CD4-positive, CD25-positive, alpha-beta regulatory T cell (primary cell): ENCODE data around the gene SPNS2. TPM values are rescaled to one million over a fixed set of nuclear protein-coding genes. Genes with fewer than 3 reads are reported as not detected.

Experiments
- ATAC-seq, 2 donors: fragments of 150-1000 bp; cut with Tn5 transposase; one replicate each; pipeline ENCODE4 v1.10.0; 2021; ENCODE audit warnings: low read depth in 2 of 2, moderate number of reproducible peaks in 2 of 2, moderate library complexity in 1 of 2
- DNase-seq, 3 donors: peaks; one replicate each; pipeline versions ENCODE4 v3.0.0 to v3.0.0-alpha.2; 2012 to 2022; ENCODE audit warnings: mixed read lengths in 1 of 3
- H3K27ac ChIP-seq: one replicate; pipeline ENCODE4 v1.7.0; 2013; ENCODE audit warnings: mild to moderate bottlenecking, low read length; ENCODE audit not compliant: insufficient read depth, poor library complexity, severe bottlenecking
- H3K27me3 ChIP-seq: one replicate; pipeline ENCODE4 v1.7.0; 2013; ENCODE audit warnings: low read length; ENCODE audit not compliant: control insufficient read depth, insufficient read depth
- H3K36me3 ChIP-seq: one replicate; pipeline ENCODE4 v1.7.0; 2013; ENCODE audit warnings: mild to moderate bottlenecking, low read length, moderate library complexity; ENCODE audit not compliant: control insufficient read depth, insufficient read depth
- H3K4me1 ChIP-seq: 2 replicates; pipeline ENCODE4 v1.7.0; 2013; ENCODE audit warnings: mild to moderate bottlenecking, low read length; ENCODE audit not compliant: insufficient read depth, control insufficient read depth, poor library complexity, severe bottlenecking
- H3K4me3 ChIP-seq: one replicate; pipeline ENCODE4 v1.7.0; 2013; ENCODE audit warnings: low read depth, mild to moderate bottlenecking, low read length, moderate library complexity
- H3K9me3 ChIP-seq, 2 experiments: 1 replicate in 1 of 2; 2 replicates in 1 of 2; pipeline ENCODE4 v1.7.0; 2013; ENCODE audit warnings: low read length in 2 of 2, mild to moderate bottlenecking in 1 of 2, moderate library complexity in 1 of 2; ENCODE audit not compliant: control insufficient read depth in 2 of 2
- H3K27ac Mint-ChIP-seq, 3 donors: one replicate each; pipeline ENCODE4 v1.8.0; 2020 to 2022; ENCODE audit warnings: mild to moderate bottlenecking in 3 of 3, mixed read lengths in 3 of 3, moderate library complexity in 2 of 3
- H3K27me3 Mint-ChIP-seq: one replicate; pipeline ENCODE4 v1.8.0; 2022; ENCODE audit warnings: mild to moderate bottlenecking, mixed read lengths
- H3K36me3 Mint-ChIP-seq: one replicate; pipeline ENCODE4 v1.8.0; 2020; ENCODE audit warnings: mixed read lengths
- H3K4me1 Mint-ChIP-seq, 4 donors: one replicate each; pipeline ENCODE4 v1.8.0; 2020 to 2022; ENCODE audit warnings: mixed read lengths in 4 of 4, mild to moderate bottlenecking in 1 of 4
- H3K4me3 Mint-ChIP-seq, 4 donors: one replicate each; pipeline ENCODE4 v1.8.0; 2020 to 2022; ENCODE audit warnings: mild to moderate bottlenecking in 4 of 4, mixed read lengths in 4 of 4, moderate library complexity in 3 of 4
- H3K9me3 Mint-ChIP-seq, 7 donors: one replicate each; pipeline ENCODE4 v1.8.0; 2020 to 2022; ENCODE audit warnings: mixed read lengths in 7 of 7, mild to moderate bottlenecking in 3 of 7, moderate library complexity in 2 of 7
- polyA plus RNA-seq, 4 donors: library from polyadenylated mRNA; unstranded; fragments of 300-500 nt; fragmentation: Illumina TruSeq; gene quantifications; one replicate each; pipeline ENCODE4 v1.2.3, GENCODE V29; 2021
- total RNA-seq: library from RNA; stranded (reverse); gene quantifications from one replicate; pipeline ENCODE4 v1.2.3, GENCODE V29; 2022

Gene SPNS2
- total and polyA plus RNA-seq, 5 donors from 2014 or later = 0.94 TPM; not detected in 4

DNA sequence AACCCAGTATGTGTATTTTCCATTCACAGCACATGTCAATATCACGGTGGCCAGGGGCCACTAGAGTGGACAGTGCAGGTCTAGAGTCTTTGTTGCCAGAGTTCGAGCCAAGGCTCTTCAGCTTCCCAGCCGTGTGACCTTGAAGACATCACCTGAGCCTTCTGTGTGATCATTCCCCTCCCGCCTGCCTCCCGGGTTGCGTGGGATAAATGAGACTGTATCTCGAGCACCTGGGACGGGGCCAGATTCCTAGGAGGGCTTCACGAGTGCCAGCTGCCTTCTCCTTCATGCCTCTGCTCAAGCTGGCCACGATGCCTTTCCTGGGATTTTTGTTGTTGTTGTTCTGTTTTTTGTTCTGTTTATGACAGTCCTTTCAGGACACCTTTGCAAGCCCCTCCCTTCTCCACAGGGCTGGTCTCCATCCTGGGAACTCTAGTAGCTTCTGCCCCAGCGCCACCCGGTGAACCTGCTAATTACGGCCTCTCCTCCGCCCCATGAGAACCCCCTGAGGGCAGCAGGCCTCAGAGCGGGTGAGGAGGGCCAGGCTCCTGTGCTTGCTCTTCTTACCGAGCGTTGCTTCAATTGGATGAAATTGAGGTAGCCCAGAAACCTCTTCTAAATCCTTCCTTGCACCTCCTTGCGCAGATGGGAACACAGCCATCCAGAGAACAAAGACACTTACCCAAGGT is 3.9 kb downstream of the SPNS2 start:
- peaks cover 28% of the 10 kb centered on the region for H3K4me1 ChIP-seq
- Mint-ChIP-seq H3K4me3 (no peak overlapping the region), H3K27ac (peak overlapping the region in 1 of 3 donors; percentile 67), H3K9me3 (no peaks in the 10 kb centered on the region), H3K4me1 (peaks cover 0 to 31% (median 12%) of the 10 kb centered on the region in 4 donors), H3K27me3 (peaks cover 49% of the 10 kb centered on the region), H3K36me3 (no peaks in the 10 kb centered on the region)
- no peak for ATAC-seq
- no peaks in the 10 kb centered on the region for H3K36me3 ChIP-seq
- H3K4me3 ChIP-seq = no peak overlapping the region
- no peak overlapping the region for H3K27ac ChIP-seq
- peaks cover 10% of the 10 kb centered on the region for H3K27me3 ChIP-seq
- no peak for DNase-seq
- no peaks in the 10 kb centered on the region for H3K9me3 ChIP-seq

DNA sequence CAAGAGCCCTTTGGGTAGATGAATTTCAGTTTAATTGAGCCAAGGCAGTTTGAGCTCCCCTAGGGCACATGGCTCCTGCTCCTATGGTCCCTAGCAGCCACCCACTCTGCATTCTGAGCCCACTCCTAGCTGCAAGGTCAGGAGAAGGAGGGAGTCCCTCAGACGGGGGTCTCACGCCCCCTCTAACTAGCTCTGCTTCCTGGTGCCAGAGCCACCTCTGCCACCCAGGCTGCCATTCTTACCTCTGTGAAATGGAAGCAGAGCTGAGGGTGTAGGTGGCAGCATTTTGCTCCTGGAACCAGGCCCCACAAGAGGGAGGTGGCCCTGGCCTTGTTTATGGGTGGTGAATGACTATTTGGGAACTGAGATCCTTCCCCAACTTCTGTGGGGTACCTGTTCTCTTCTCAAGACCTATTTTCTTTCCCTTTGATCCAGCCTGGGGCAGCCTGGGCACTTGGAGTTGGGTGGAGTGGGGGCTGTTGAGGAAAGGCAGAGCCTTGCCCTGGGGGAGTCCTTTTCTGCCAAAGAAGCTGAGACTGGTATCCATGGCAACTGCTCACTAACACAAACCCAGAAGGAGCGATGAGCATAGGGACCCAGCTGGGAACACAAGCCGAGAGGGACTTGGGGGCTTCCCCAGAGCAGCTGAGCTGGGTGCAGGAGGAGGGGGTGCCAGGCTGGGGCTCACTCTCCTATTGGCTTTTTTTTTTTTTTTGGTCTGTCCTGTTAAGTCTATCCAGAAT is 4.8 kb downstream of the SPNS2 start:
- Histone ChIP-seq H3K27ac (no peak overlapping the region), H3K4me3 (no peak overlapping the region), H3K4me1 (peaks cover 28% of the 10 kb centered on the region), H3K27me3 (peaks cover 10% of the 10 kb centered on the region), H3K9me3 (no peaks in the 10 kb centered on the region), H3K36me3 (no peaks in the 10 kb centered on the region)
- Mint-ChIP-seq H3K36me3 (no peaks in the 10 kb centered on the region), H3K4me1 (peaks cover 0 to 31% (median 12%) of the 10 kb centered on the region in 4 donors), H3K27ac (no peak overlapping the region), H3K27me3 (peaks cover 49% of the 10 kb centered on the region), H3K9me3 (no peaks in the 10 kb centered on the region), H3K4me3 (no peak overlapping the region)
- DNase-seq (no peak), ATAC-seq (no peak)

DNA sequence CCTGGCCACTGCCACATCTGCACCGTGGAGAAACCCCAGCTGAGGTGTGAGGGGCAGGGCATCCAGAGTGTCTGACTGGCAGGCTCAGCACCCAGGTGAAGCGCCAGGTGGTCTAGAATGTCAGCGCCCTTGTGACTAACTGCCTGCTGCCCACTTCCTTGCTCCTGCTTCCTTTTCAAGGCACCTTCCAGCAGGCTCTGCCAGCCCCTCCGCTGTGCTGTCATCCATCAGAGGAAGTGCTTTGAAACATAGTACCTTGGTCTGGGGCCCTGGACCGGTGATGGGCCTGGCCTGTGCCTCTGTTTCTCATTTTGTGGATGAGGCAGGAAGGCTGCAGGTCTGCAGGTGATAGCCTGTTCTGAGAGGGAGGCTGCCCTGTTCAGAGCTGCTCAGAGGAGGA is 5.5 kb downstream of the SPNS2 start:
- DNase-seq = peak in 1 of 3 donors; percentile 30
- Histone ChIP-seq H3K4me1 (peaks cover 29% of the 10 kb centered on the region), H3K36me3 (no peaks in the 10 kb centered on the region), H3K4me3 (no peak overlapping the region), H3K9me3 (no peaks in the 10 kb centered on the region), H3K27me3 (peaks cover 10% of the 10 kb centered on the region), H3K27ac (no peak overlapping the region)
- ATAC-seq = peak in 1 of 2 donors; percentile 30
- Mint-ChIP-seq H3K9me3 (no peaks in the 10 kb centered on the region), H3K27me3 (peaks cover 49% of the 10 kb centered on the region), H3K4me3 (no peak overlapping the region), H3K27ac (no peak overlapping the region), H3K36me3 (no peaks in the 10 kb centered on the region), H3K4me1 (peaks cover 0 to 39% (median 18%) of the 10 kb centered on the region in 4 donors)

DNA sequence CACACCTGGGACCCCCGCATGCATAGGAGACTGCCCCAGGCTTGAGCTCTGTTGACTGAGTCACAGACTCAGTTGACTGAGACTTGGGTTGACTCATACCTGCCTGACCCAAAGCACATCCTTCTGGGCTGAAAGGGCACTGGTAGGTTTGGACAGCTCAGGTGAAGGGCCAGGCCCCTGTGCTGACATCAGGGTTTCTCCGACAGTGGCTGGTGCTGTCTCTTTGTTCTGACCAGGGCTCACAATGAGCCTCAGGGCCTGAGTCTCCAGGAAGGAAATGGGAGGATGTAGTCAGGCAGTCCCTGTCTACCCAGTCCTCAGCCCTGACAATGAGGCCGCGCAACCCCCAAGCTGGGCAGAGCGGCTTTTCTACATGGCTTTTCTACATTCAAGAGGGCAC is 6.5 kb downstream of the SPNS2 start:
- no peak overlapping the region for H3K27ac ChIP-seq
- no peaks in the 10 kb centered on the region for H3K36me3 ChIP-seq
- no peaks in the 10 kb centered on the region for H3K9me3 ChIP-seq
- no peak overlapping the region for H3K4me3 Mint-ChIP-seq
- DNase-seq (no peak), ATAC-seq (no peak)
- H3K27me3 Mint-ChIP-seq = peaks cover 41% of the 10 kb centered on the region
- H3K27ac Mint-ChIP-seq = no peak overlapping the region
- peaks cover 8% of the 10 kb centered on the region for H3K27me3 ChIP-seq
- H3K4me1 ChIP-seq = peaks cover 23% of the 10 kb centered on the region
- no peaks in the 10 kb centered on the region for H3K36me3 Mint-ChIP-seq
- no peaks in the 10 kb centered on the region for H3K9me3 Mint-ChIP-seq
- peaks cover 0 to 36% (median 16%) of the 10 kb centered on the region in 4 donors for H3K4me1 Mint-ChIP-seq
- H3K4me3 ChIP-seq = no peak overlapping the region

DNA sequence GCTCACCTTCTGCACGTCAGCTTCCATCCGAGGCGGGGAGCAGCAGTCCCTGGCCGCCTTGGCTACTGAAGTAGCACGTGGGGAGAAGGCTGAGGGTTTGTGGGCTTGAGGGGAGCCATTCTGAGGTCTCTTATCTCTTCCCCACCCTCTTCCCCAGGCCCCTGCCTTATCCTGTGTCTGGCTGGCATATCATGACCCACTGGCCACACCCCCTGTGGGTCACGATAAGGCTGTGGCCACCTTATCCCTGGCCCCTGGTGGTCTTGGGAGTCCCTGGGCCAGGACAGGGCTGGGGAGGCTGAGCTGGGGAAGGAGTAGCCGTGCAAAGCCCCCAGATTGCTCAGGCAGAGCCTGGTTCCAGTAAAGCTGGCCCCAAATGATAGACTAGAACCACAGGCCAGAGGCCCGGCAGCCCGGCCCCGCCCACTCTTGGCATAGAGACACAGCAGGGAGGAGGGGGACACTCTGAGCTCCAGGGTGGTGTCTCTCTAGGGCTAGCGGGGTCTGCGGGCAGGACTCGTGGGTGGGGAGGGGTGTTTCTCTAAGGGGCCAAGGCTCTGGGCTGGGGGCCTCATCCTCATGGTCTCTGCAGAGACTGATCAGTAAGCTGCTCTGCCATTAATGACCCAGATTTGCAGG is 7.6 kb downstream of the SPNS2 start:
- H3K4me1 ChIP-seq = peaks cover 13% of the 10 kb centered on the region
- H3K27ac ChIP-seq = no peak overlapping the region
- Mint-ChIP-seq H3K4me1 (peaks cover 0 to 28% (median 13%) of the 10 kb centered on the region in 4 donors), H3K9me3 (no peaks in the 10 kb centered on the region), H3K36me3 (no peaks in the 10 kb centered on the region), H3K4me3 (no peak overlapping the region), H3K27ac (no peak overlapping the region), H3K27me3 (peaks cover 30% of the 10 kb centered on the region)
- peaks cover 3% of the 10 kb centered on the region for H3K27me3 ChIP-seq
- no peaks in the 10 kb centered on the region for H3K36me3 ChIP-seq
- ATAC-seq (no peak), DNase-seq (no peak)
- H3K9me3 ChIP-seq = no peaks in the 10 kb centered on the region
- no peak overlapping the region for H3K4me3 ChIP-seq

DNA sequence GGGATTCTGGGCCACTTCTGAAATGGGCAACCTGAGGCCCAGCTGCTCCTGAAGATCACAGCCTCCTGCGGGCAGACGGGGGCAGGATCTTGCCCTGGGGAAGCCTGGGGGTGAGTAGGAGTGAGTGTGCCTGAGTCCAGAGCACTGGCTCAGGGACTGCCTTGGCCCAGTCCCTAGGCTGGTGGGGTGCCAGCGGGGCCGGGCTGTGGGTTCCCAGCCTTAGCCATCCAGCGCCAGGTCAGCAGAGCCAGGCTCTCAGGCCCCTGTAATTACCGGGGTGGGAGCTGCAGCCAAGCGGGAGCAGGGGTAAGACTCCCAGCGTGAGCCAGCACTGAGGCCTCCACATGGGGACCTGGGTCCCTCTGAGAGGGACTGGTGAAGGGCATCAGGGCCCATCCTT is 8.2 kb downstream of the SPNS2 start:
- H3K4me1 Mint-ChIP-seq = peaks cover 0 to 23% (median 12%) of the 10 kb centered on the region in 4 donors
- no peak overlapping the region for H3K4me3 Mint-ChIP-seq
- no peaks in the 10 kb centered on the region for H3K36me3 ChIP-seq
- H3K9me3 Mint-ChIP-seq = no peaks in the 10 kb centered on the region
- no peaks in the 10 kb centered on the region for H3K9me3 ChIP-seq
- no peaks in the 10 kb centered on the region for H3K27me3 ChIP-seq
- no peak for DNase-seq
- H3K27ac ChIP-seq = no peak overlapping the region
- no peaks in the 10 kb centered on the region for H3K36me3 Mint-ChIP-seq
- H3K27ac Mint-ChIP-seq = no peak overlapping the region
- H3K4me3 ChIP-seq = no peak overlapping the region
- peaks cover 25% of the 10 kb centered on the region for H3K27me3 Mint-ChIP-seq
- peaks cover 13% of the 10 kb centered on the region for H3K4me1 ChIP-seq
- ATAC-seq = no peak

DNA sequence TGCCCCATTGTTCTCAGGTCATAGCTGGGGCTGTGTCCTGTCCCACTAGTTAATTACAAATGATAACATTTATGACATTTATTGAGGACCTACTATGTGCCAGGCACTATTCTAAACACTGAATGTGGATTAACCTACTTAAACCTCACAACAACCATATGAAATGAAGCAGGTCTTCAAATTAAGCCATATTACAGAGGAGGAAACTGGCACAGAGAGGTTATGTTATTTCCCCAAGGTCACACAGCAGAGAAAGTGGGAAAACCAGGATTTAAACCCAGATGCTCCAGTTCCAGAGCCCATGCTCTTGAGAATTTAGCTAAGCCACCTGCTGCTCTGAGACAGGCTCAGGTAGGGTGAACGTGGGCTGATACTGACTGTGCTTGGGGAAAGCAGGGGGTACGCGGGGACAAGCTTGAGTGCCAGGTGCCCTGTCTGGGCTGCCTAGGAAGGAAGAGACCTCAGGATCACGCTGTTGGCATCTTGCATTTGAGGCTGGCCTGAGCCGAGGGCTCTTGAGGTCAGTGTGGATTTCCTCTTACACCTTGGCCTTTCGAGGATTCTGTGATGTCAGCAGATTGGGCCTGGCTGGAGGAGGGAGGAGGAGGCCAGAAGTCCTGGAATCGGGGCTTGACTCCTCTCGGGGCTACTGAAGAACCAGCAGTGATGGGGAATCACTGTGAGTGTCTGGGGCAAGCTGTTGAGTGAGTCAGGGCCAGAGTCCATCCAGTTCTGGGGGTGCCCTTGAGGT is 8.9 kb downstream of the SPNS2 start:
- Histone ChIP-seq H3K27ac (no peak overlapping the region), H3K4me3 (no peak overlapping the region), H3K36me3 (no peaks in the 10 kb centered on the region), H3K9me3 (no peaks in the 10 kb centered on the region), H3K4me1 (peaks cover 13% of the 10 kb centered on the region), H3K27me3 (no peaks in the 10 kb centered on the region)
- ATAC-seq (no peak), DNase-seq (no peak)
- Mint-ChIP-seq H3K9me3 (no peaks in the 10 kb centered on the region), H3K27me3 (peaks cover 24% of the 10 kb centered on the region), H3K4me1 (peaks cover 0 to 23% (median 12%) of the 10 kb centered on the region in 4 donors), H3K4me3 (no peak overlapping the region), H3K36me3 (no peaks in the 10 kb centered on the region), H3K27ac (no peak overlapping the region)
